KMS-11 (cell line): Measurements from ENCODE around the gene CAMK2G.
"Not testable (repeated sequence)": the region's sequence is repeated elsewhere in the genome, so short reads cannot be mapped to it uniquely, and the experiment has no call there.

ENCODE experiments used
- H2AFZ ChIP-seq: fragments of 200-600 bp; sonication (generic); 2 replicates; pipeline ENCODE4 v1.6.1; 2016; ENCODE audit warnings: antibody characterized with exemption, mixed run types, low read depth
- H3K27ac ChIP-seq: fragments of 200-600 bp; sonication (generic); 2 replicates; pipeline ENCODE4 v1.6.1; 2016; ENCODE audit warnings: mild to moderate bottlenecking, mixed run types
- H3K27me3 ChIP-seq: fragments of 200-600 bp; sonication (generic); 2 replicates; pipeline ENCODE4 v1.6.1; 2017; ENCODE audit warnings: mild to moderate bottlenecking, low read depth, mixed run types, moderate library complexity; ENCODE audit not compliant: insufficient read depth
- H3K36me3 ChIP-seq: fragments of 200-600 bp; sonication (generic); 2 replicates; pipeline ENCODE4 v1.6.1; 2017; ENCODE audit warnings: mild to moderate bottlenecking, mixed run types; ENCODE audit not compliant: insufficient read depth
- H3K4me1 ChIP-seq: fragments of 200-600 bp; sonication (generic); 2 replicates; pipeline ENCODE4 v1.6.1; 2016; ENCODE audit warnings: mild to moderate bottlenecking, low read depth, mixed run types; ENCODE audit not compliant: poor library complexity, severe bottlenecking
- H3K4me2 ChIP-seq: fragments of 200-600 bp; sonication (generic); 2 replicates; pipeline ENCODE4 v1.7.0; 2016; ENCODE audit warnings: mild to moderate bottlenecking, mixed run types
- H3K4me3 ChIP-seq: fragments of 200-600 bp; sonication (generic); IDR thresholded peaks from 2 replicates; pipeline ENCODE4 v1.6.1; 2017; ENCODE audit warnings: low read depth, low read length, mixed read lengths; ENCODE audit not compliant: insufficient read depth
- H3K79me2 ChIP-seq: fragments of 200-600 bp; sonication (generic); 2 replicates; pipeline ENCODE4 v1.6.1; 2016; ENCODE audit warnings: low read depth, mixed run types; ENCODE audit not compliant: insufficient read depth
- H3K9ac ChIP-seq: fragments of 200-600 bp; sonication (generic); 2 replicates; pipeline ENCODE4 v1.6.1; 2016; ENCODE audit warnings: mild to moderate bottlenecking, mixed run types
- H4K20me1 ChIP-seq: fragments of 200-600 bp; sonication (generic); 2 replicates; pipeline ENCODE4 v1.6.1; 2016; ENCODE audit warnings: mild to moderate bottlenecking, mixed run types; ENCODE audit not compliant: insufficient read depth
- CTCF ChIP-seq: fragments of 200-600 bp; sonication (generic); conservative IDR thresholded peaks from 2 replicates; pipeline ENCODE4 v1.6.1; 2017; ENCODE audit warnings: low read depth, mild to moderate bottlenecking, antibody characterized with exemption, low read length, moderate library complexity, mixed read lengths

CAMK2G gene

GRCh38 chr10:73798927-73799560 is 75.3 kb downstream of the CAMK2G start:
- Histone ChIP-seq H3K4me1 (peaks cover 14% of the 10 kb centered on the region), H3K9ac (no peak overlapping the region), H3K27me3 (no peaks in the 10 kb centered on the region), H4K20me1 (no peaks in the 10 kb centered on the region), H3K27ac (no peak overlapping the region), H3K36me3 (no peaks in the 10 kb centered on the region), H2AFZ (no peak overlapping the region), H3K4me2 (no peak overlapping the region), H3K79me2 (no peaks in the 10 kb centered on the region), H3K4me3 (no peak overlapping the region)
- TF ChIP-seq CTCF, result no peak

DNA sequence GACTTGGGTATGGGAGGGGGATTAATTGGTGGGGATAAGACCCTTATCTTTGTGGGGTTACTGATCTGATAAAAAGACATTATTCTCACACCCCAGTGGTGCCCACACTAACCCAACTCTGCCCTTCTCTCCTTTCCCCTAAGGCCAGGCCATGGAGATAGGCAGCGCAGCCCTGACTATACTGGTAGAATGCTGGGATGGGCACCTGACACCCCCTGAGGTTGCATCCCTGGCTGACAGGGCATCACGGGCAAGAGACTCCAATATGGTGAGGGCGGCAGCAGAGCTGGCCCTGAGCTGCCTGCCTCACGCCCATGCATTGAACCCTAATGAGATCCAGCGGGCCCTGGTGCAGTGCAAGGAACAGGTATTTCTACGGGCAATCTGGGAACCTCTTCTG is 76.3 kb downstream of the CAMK2G start:
- Histone ChIP-seq H4K20me1 (no peaks in the 10 kb centered on the region), H3K4me2 (no peak overlapping the region), H2AFZ (no peak overlapping the region), H3K9ac (no peak overlapping the region), H3K36me3 (no peaks in the 10 kb centered on the region), H3K79me2 (no peaks in the 10 kb centered on the region), H3K4me3 (no peak overlapping the region), H3K27ac (no peak overlapping the region), H3K4me1 (peaks cover 5% of the 10 kb centered on the region), H3K27me3 (no peaks in the 10 kb centered on the region)
- no peak for TF ChIP-seq CTCF

GRCh38 chr10:73797324-73798025 is 76.9 kb downstream of the CAMK2G start:
- no peaks in the 10 kb centered on the region for H3K79me2 ChIP-seq
- no peaks in the 10 kb centered on the region for H4K20me1 ChIP-seq
- no peaks in the 10 kb centered on the region for H3K27me3 ChIP-seq
- H2AFZ ChIP-seq, result no peak overlapping the region
- H3K27ac ChIP-seq, result no peak overlapping the region
- no peaks in the 10 kb centered on the region for H3K4me1 ChIP-seq
- H3K36me3 ChIP-seq, result no peaks in the 10 kb centered on the region
- H3K4me3 ChIP-seq, result no peak overlapping the region
- no peak overlapping the region for H3K4me2 ChIP-seq
- no peak for TF ChIP-seq CTCF
- no peak overlapping the region for H3K9ac ChIP-seq

DNA sequence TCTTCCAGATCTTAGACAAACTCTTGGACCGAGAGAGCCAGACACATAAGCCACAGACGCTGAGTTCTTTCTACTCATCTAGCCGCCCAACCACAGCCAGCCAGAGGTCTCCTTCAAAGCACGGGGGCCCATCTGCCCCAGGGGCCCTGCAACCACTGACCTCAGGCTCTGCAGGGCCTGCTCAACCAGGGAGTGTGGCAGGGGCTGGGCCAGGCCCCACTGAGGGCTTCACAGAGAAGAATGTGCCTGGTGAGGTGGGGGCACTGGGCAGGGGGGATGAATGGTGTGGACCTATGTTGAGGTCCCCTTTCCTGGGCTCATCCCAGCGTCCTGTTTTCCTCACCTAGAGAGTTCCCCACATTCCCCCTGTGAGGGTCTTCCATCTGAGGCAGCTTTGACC is 77.6 kb downstream of the CAMK2G start:
- Histone ChIP-seq H2AFZ (no peak overlapping the region), H3K27ac (no peak overlapping the region)

GRCh38 chr10:73796035-73796434 is 78.3 kb downstream of the CAMK2G start:
- not testable (repeated sequence) for H3K4me1 ChIP-seq, H3K27ac ChIP-seq, H3K79me2 ChIP-seq, H3K36me3 ChIP-seq, H3K27me3 ChIP-seq, H3K4me2 ChIP-seq, H2AFZ ChIP-seq, H4K20me1 ChIP-seq, H3K4me3 ChIP-seq, H3K9ac ChIP-seq

More for the DNA sequence above, 77.6 kb downstream of the CAMK2G start:
- no peaks in the 10 kb centered on the region for H3K36me3 ChIP-seq
- H3K27me3 ChIP-seq, result no peaks in the 10 kb centered on the region
- no peaks in the 10 kb centered on the region for H4K20me1 ChIP-seq
- no peak for TF ChIP-seq CTCF
- H3K4me1 ChIP-seq, result no peaks in the 10 kb centered on the region
- H3K4me3 ChIP-seq, result no peak overlapping the region
- no peak overlapping the region for H3K4me2 ChIP-seq
- H3K79me2 ChIP-seq, result no peaks in the 10 kb centered on the region
- H3K9ac ChIP-seq, result no peak overlapping the region

- not testable (repeated sequence) for H3K79me2 ChIP-seq, H3K9ac ChIP-seq, H3K27ac ChIP-seq, H3K4me1 ChIP-seq, H3K27me3 ChIP-seq, H3K4me3 ChIP-seq, H3K4me2 ChIP-seq, H3K36me3 ChIP-seq, H4K20me1 ChIP-seq, H2AFZ ChIP-seq
Measured at GRCh38 chr10:73795491-73795890, 78.9 kb downstream of the CAMK2G start.
